SK-N-SH (cell line): ENCODE results near the gene COL8A2. TPM values are rescaled to one million over a fixed set of nuclear protein-coding genes. Genes with fewer than 3 reads are reported as not detected.

Source experiments
- CTCF ChIA-PET: fragments of 300-600, 350-600 bp; formaldehyde crosslinking; extraction: SDS; loops from one replicate; lab custom pipeline; 2021; lab: Yijun Ruan, JAX
- POLR2A ChIA-PET: fragments of 350-600 bp; sonication (Branson Sonifier 250); formaldehyde crosslinking; extraction: SDS; loops from one replicate; lab custom pipeline; 2020; ENCODE audit warnings: antibody characterized with exemption, inconsistent platforms; lab: Yijun Ruan, JAX
- DNase-seq: peaks from one replicate; pipeline ENCODE4 v3.0.0; 2012
- H2AFZ ChIP-seq: fragments of 200-600 bp; sonication (generic); 2 replicates; pipeline ENCODE4 v1.8.1; 2016; ENCODE audit warnings: antibody characterized with exemption, mild to moderate bottlenecking, low read depth
- H3F3A ChIP-seq: fragments of 200-600 bp; sonication (generic); replicated peaks from 2 replicates; pipeline ENCODE3; 2016; ENCODE audit warnings: antibody characterized with exemption, mild to moderate bottlenecking; ENCODE audit not compliant: insufficient read depth
- H3K27ac ChIP-seq, 2 experiments: fragments of 200-500 bp in 1 of 2; fragments of 200-600 bp in 1 of 2; sonication (Bioruptor generic) in 1 of 2; sonication (generic), shearing (Covaris generic) in 1 of 2; 2 replicates each; pipeline versions ENCODE4 v1.5.1 to v1.6.1; 2014 to 2016; ENCODE audit warnings: low read depth in 2 of 2, inconsistent platforms in 1 of 2, low read length in 1 of 2, mild to moderate bottlenecking in 1 of 2, mixed read lengths in 1 of 2
- H3K27me3 ChIP-seq: fragments of 200-600 bp; sonication (generic), shearing (Covaris generic); 2 replicates; pipeline ENCODE4 v1.6.1; 2016; ENCODE audit warnings: mixed run types; ENCODE audit not compliant: insufficient read depth
- H3K36me3 ChIP-seq, 2 experiments: fragments of 200-500 bp in 1 of 2; fragments of 200-600 bp in 1 of 2; sonication (Bioruptor generic) in 1 of 2; sonication (generic) in 1 of 2; replicated peaks in 1 of 2; 2 replicates each; pipeline versions ENCODE3 to v1.5.1; 2014 to 2016; ENCODE audit warnings: low read length in 1 of 2, mild to moderate bottlenecking in 1 of 2; ENCODE audit not compliant: insufficient read depth in 2 of 2, control insufficient read depth in 1 of 2
- H3K4me1 ChIP-seq, 2 experiments: fragments of 200-500 bp in 1 of 2; fragments of 200-600 bp in 1 of 2; sonication (Bioruptor generic) in 1 of 2; sonication (generic), shearing (Covaris generic) in 1 of 2; 2 replicates each; pipeline versions ENCODE4 v1.5.1 to v1.6.1; 2014 to 2016; ENCODE audit warnings: low read depth in 1 of 2, low read length in 1 of 2, mixed run types in 1 of 2; ENCODE audit not compliant: insufficient read depth in 2 of 2, control insufficient read depth in 1 of 2
- H3K4me2 ChIP-seq: fragments of 200-600 bp; sonication (generic), shearing (Covaris generic); 2 replicates; pipeline ENCODE4 v1.6.1; 2017; ENCODE audit warnings: mixed run types
- H3K4me3 ChIP-seq, 2 experiments: fragments of 200-500 bp in 1 of 2; fragments of 200-600 bp in 1 of 2; sonication (Bioruptor generic) in 1 of 2; sonication (generic), shearing (Covaris generic) in 1 of 2; 2 replicates each; pipeline versions ENCODE4 v1.5.1 to v1.8.1; 2014 to 2016; ENCODE audit warnings: low read depth in 2 of 2, inconsistent platforms in 1 of 2, low read length in 1 of 2, mild to moderate bottlenecking in 1 of 2, mixed read lengths in 1 of 2, moderate library complexity in 1 of 2
- H3K79me2 ChIP-seq: fragments of 200-600 bp; sonication (generic); 2 replicates; pipeline ENCODE4 v1.8.1; 2017; ENCODE audit warnings: mild to moderate bottlenecking; ENCODE audit not compliant: insufficient read depth
- H3K9ac ChIP-seq: fragments of 200-600 bp; sonication (generic); 2 replicates; pipeline ENCODE4 v1.6.1; 2017; ENCODE audit warnings: mixed run types
- H3K9me2 ChIP-seq: fragments of 200-600 bp; sonication (generic); 2 replicates; pipeline ENCODE4 v1.6.1; 2017; ENCODE audit warnings: mixed run types
- H3K9me3 ChIP-seq: fragments of 200-600 bp; sonication (generic); 2 replicates; pipeline ENCODE4 v1.6.1; 2017; ENCODE audit warnings: mixed run types, mild to moderate bottlenecking, moderate library complexity
- H4K20me1 ChIP-seq: fragments of 200-600 bp; sonication (generic); 2 replicates; pipeline ENCODE4 v1.6.1; 2017; ENCODE audit warnings: mild to moderate bottlenecking, mixed run types; ENCODE audit not compliant: insufficient read depth
- CHD2 ChIP-seq: fragments of 150-350 bp; IDR thresholded peaks from 2 replicates; pipeline ENCODE4 v1.6.1; 2018; ENCODE audit warnings: low read length; ENCODE audit not compliant: partially characterized antibody
- CTCF ChIP-seq: fragments of 200-600 bp; sonication (generic); IDR thresholded peaks from 2 replicates; pipeline ENCODE4 v1.6.1; 2017; ENCODE audit warnings: antibody characterized with exemption, mild to moderate bottlenecking, moderate library complexity
- EP300 ChIP-seq, 2 experiments: IDR thresholded peaks; 2 replicates each; pipeline versions ENCODE4 v1.4.0 to v1.6.1; 2012; ENCODE audit warnings: borderline replicate concordance in 1 of 2, low read depth in 1 of 2, low read length in 1 of 2
- EZH2phosphoT487 ChIP-seq: fragments of 200-600 bp; sonication (generic); IDR thresholded peaks from 2 replicates; pipeline ENCODE4 v1.6.1; 2017; ENCODE audit warnings: low read depth, mixed run types, mild to moderate bottlenecking, antibody characterized with exemption, moderate library complexity, borderline replicate concordance
- FOSL2 ChIP-seq: IDR thresholded peaks from 2 replicates; pipeline ENCODE4 v1.4.0; 2012; ENCODE audit warnings: low read depth, mild to moderate bottlenecking, moderate library complexity, borderline replicate concordance
- FOXJ3 ChIP-seq: sonication (generic); formaldehyde crosslinking; IDR thresholded peaks from 2 replicates; pipeline ENCODE4 v1.5.1; 2020; ENCODE audit warnings: mild to moderate bottlenecking, missing genetic modification reagents
- FOXM1 ChIP-seq: IDR thresholded peaks from 2 replicates; pipeline ENCODE4 v1.4.0; 2012; ENCODE audit warnings: low read depth, mild to moderate bottlenecking
- GATA2 ChIP-seq: sonication (generic); formaldehyde crosslinking; IDR thresholded peaks from 2 replicates; pipeline ENCODE4 v1.5.0; 2020; ENCODE audit warnings: mild to moderate bottlenecking, missing genetic modification reagents
- JUND ChIP-seq: IDR thresholded peaks from 2 replicates; pipeline ENCODE4 v1.4.0; 2012
- MEF2A ChIP-seq: IDR thresholded peaks from 2 replicates; pipeline ENCODE4 v1.4.0; 2012; ENCODE audit warnings: low read depth, borderline replicate concordance
- MXI1 ChIP-seq: IDR thresholded peaks from 2 replicates; pipeline ENCODE4 v1.6.1; 2012; ENCODE audit warnings: mild to moderate bottlenecking, low read depth, low read length, improper control_type of control experiment
- POLR2AphosphoS5 ChIP-seq: IDR thresholded peaks from 2 replicates; pipeline ENCODE4 v1.6.1; 2012; ENCODE audit warnings: low read depth, low read length
- RCOR1 ChIP-seq: fragments of 150-350 bp; IDR thresholded peaks from 2 replicates; pipeline ENCODE4 v1.6.1; 2017; ENCODE audit warnings: antibody characterized with exemption, low read length
- RFX5 ChIP-seq: IDR thresholded peaks from 2 replicates; pipeline ENCODE4 v1.6.1; 2012; ENCODE audit warnings: mild to moderate bottlenecking, improper control_type of control experiment, low read length
- RXRA ChIP-seq: IDR thresholded peaks from 2 replicates; pipeline ENCODE4 v1.4.0; 2012; ENCODE audit warnings: low read depth, mild to moderate bottlenecking, borderline replicate concordance
- SIN3A ChIP-seq: IDR thresholded peaks from 2 replicates; pipeline ENCODE4 v1.6.1; 2012; ENCODE audit warnings: low read depth, mild to moderate bottlenecking, low read length, moderate library complexity, borderline replicate concordance
- TAF1 ChIP-seq: IDR thresholded peaks from 2 replicates; pipeline ENCODE4 v1.6.1; 2012; ENCODE audit warnings: low read depth, mild to moderate bottlenecking, low read length, moderate library complexity, borderline replicate concordance
- TCF12 ChIP-seq: IDR thresholded peaks from 2 replicates; pipeline ENCODE4 v1.4.0; 2012
- TEAD4 ChIP-seq: IDR thresholded peaks from 2 replicates; pipeline ENCODE4 v1.4.0; 2012; ENCODE audit warnings: mild to moderate bottlenecking, borderline replicate concordance; ENCODE audit not compliant: insufficient read depth
- USF1 ChIP-seq: IDR thresholded peaks from 2 replicates; pipeline ENCODE4 v1.4.0; 2012; ENCODE audit warnings: low read depth, borderline replicate concordance
- ZBTB33 ChIP-seq: IDR thresholded peaks from 2 replicates; pipeline ENCODE4 v1.4.0; 2012; ENCODE audit warnings: low read depth, borderline replicate concordance
- WGBS: methylation state at CpG from one replicate; pipeline ENCODE4 v1.1.6; 2017; ENCODE audit warnings: low lambda C conversion rate; 5-methylcytosine and 5-hydroxymethylcytosine counted together
- polyA plus RNA-seq, 3 experiments: library from polyadenylated mRNA; depleted of rRNA; stranded (reverse); fragments of >200 nt; gene quantifications; 2 replicates each; pipeline ENCODE4 v1.2.3, GENCODE V29; 2012
- TF ChIP-seq, protein P1 (sequence below): fragments of 150-350 bp; IDR thresholded peaks from 2 replicates; pipeline ENCODE4 v1.6.1; 2016; ENCODE audit warnings: mild to moderate bottlenecking, low read depth, low read length
- TF ChIP-seq, protein P2 (sequence below): fragments of 150-350 bp; IDR thresholded peaks from 2 replicates; pipeline ENCODE4 v1.6.1; 2017; ENCODE audit warnings: antibody characterized with exemption, low read length, low read depth, borderline replicate concordance

The COL8A2 gene
- polyA plus RNA-seq, 1 of the 3 experiments (the other 2 are of a cell fraction), result 3.1 TPM

GRCh38 chr1:36093929-36094328 lies 31.1 kb downstream of the COL8A2 start:
- Histone ChIP-seq H3K4me1 (peaks cover 3 to 73% of the 10 kb centered on the region in 2 experiments; a peak in 3 of 4 replicates), H4K20me1 (no peaks in the 10 kb centered on the region), H3K27ac (peak overlapping the region in 1 of 2 experiments; percentile 99; a peak in 2 of 4 replicates), H3K9ac (no peak overlapping the region), H2AFZ (no peak overlapping the region), H3K36me3 (peaks cover 17 to 53% of the 10 kb centered on the region in 2 experiments), H3K9me3 (no peaks in the 10 kb centered on the region), H3K4me3 (no peak overlapping the region), H3F3A (peaks cover 23% of the 10 kb centered on the region), H3K9me2 (no peaks in the 10 kb centered on the region), H3K79me2 (peaks cover 38% of the 10 kb centered on the region), H3K27me3 (no peaks in the 10 kb centered on the region), H3K4me2 (no peak overlapping the region)
- POLR2A ChIA-PET, result interaction anchor here (0.6 to 2.0 kb wide), 7 partner anchors 19 to 174 kb away, joined by 3 to 7 read pairs (median 3); partner anchors contain the start of genes AGO3 and THRAP3
- CTCF ChIA-PET, result interaction anchor here (1.0 to 32.6 kb wide), 11 partner anchors 8 to 326 kb away, joined by 3 to 700 read pairs (median 4); partner anchors contain the start of genes AGO1, MAP7D1 and TRAPPC3
- DNase-seq, result peak; percentile 76
- 50% methylated on average over 1 of the region's 3 CpGs for WGBS
- TF ChIP-seq FOSL2 (no peak), CHD2 (peak; percentile 56), RXRA (no peak), EZH2phosphoT487 (no peak), POLR2AphosphoS5 (no peak), TCF12 (no peak), TAF1 (no peak), CTCF (no peak), MEF2A (no peak), ZBTB33 (no peak), EP300 (IDR thresholded peaks at IDR 0.05; ENCODE audit: borderline replicate concordance in 1 of 2, low read depth in 1 of 2, low read length in 1 of 2) (peak in 1 of 2 experiments; percentile 72; a peak in 2 of 4 replicates), FOXM1 (no peak), USF1 (no peak), FOXJ3 (CRISPR knock-in tag) (no peak), TEAD4 (no peak), JUND (no peak), SIN3A (no peak), RCOR1 (peak; percentile 57; the same call in 1 of the 2 replicates), MXI1 (peak; percentile 96), RFX5 (no peak), GATA2 (CRISPR knock-in tag) (no peak)
- TF ChIP-seq, protein P1, sequence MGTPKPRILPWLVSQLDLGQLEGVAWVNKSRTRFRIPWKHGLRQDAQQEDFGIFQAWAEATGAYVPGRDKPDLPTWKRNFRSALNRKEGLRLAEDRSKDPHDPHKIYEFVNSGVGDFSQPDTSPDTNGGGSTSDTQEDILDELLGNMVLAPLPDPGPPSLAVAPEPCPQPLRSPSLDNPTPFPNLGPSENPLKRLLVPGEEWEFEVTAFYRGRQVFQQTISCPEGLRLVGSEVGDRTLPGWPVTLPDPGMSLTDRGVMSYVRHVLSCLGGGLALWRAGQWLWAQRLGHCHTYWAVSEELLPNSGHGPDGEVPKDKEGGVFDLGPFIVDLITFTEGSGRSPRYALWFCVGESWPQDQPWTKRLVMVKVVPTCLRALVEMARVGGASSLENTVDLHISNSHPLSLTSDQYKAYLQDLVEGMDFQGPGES, result no peak
- TF ChIP-seq, protein P2, sequence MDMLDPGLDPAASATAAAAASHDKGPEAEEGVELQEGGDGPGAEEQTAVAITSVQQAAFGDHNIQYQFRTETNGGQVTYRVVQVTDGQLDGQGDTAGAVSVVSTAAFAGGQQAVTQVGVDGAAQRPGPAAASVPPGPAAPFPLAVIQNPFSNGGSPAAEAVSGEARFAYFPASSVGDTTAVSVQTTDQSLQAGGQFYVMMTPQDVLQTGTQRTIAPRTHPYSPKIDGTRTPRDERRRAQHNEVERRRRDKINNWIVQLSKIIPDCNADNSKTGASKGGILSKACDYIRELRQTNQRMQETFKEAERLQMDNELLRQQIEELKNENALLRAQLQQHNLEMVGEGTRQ, result no peak
